Occipital lobe (tissue), 2 donors: ENCODE measurements around the gene TNS3. TPM values are rescaled to one million over a fixed set of nuclear protein-coding genes. Genes with fewer than 3 reads are reported as not detected.

Source experiments
- DNase-seq: peaks from one replicate; lab custom pipeline; 2025; lab: John Stamatoyannopoulos, UW
- total RNA-seq: library from RNA; depleted of rRNA; stranded (reverse); fragments of >200 nt; gene quantifications from one replicate; pipeline ENCODE4 v1.2.3, GENCODE V29; 2014

TNS3 gene
- total RNA-seq, 1 donor from 2014 or later: 7.5 TPM

DNA sequence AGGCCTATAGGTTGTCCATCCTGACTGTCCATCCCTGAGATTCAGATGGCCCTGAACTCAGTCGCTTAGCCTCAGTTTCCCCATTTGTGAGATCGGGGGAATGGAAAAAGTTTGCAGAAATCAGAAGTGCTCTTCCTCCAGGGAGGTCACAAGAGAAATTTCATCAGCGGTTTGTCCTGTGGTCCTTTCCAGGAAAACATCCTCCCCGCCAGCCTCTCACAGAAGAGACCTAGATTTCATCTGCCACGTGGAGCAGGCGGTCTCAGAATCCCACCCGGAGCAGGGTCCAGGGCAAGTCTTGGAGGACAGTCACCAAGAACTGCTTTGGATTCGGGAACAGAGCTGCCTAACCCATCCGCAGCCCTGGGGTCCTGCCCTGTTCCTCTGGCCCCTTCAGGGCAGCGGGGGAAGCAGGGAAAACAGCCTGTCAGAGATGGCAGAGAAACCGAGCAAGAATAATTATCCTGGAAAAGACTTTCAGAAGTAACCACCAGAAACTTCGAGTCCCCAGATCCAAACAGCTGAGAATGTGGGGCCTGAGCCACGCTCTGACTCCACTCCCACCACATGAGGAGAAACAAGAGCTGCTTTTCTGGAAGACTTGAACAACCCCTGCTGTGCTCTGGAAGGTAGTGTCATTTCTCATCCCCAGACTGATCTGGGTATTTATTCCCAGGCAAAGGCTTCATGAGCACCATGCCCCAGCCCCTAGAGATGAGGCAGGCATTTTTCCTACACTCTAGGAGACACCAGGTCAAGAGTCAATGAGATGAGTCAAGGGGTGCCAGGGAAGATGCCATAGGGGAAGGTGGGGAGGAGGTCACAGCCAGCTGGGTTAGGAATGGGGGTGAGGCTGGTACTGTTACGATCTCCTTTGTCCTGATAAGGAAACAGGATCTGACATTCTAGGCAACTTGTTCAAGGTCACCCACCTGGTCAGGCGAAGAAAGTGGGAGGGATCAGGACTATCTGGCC lies 1.1 kb upstream of the TNS3 start:
- DNase-seq: no peak

- DNase-seq: no peak
Observed at GRCh38 chr7:47581438-47581803, 490 bp downstream of the TNS3 start.

GRCh38 chr7:47580811-47581331 lies 1.0 kb downstream of the TNS3 start:
- DNase-seq: no peak

- no peak for DNase-seq
Observed at GRCh38 chr7:47580175-47580706, 1.7 kb downstream of the TNS3 start.

- DNase-seq: no peak
Observed at GRCh38 chr7:47579458-47579857, 2.5 kb downstream of the TNS3 start.

DNA sequence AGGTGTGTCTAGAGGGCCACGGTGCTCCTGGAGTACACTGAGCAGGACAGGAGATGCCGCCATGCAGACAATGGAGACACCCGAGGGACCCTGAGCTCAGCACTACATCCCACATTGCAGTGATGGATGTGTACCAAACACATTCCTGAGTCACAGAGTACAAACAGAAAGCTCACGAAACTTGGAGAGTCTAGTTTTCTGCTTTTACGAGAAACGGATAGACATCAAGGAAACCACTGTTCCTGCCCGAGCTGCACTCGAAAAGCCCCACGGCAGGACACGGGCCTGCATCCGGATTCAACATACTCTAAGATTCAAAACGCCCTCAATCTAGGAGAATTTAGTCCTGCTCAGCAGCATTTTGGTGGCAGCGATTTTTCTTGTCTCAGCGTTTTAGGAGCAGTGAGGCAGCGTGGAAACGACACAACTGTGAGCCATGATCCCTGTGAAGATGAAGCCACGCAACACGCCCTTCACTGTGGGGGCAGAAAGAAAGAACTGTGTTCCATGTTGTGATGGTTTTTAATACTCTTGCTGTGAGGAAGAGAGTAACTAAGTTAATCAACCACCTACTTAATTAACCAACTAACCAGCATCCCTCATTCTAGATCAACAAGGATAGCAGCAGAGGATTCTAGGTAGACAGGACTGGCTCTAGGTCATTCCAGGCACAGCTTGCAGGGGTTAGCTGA lies 3.2 kb downstream of the TNS3 start:
- no peak for DNase-seq

DNA sequence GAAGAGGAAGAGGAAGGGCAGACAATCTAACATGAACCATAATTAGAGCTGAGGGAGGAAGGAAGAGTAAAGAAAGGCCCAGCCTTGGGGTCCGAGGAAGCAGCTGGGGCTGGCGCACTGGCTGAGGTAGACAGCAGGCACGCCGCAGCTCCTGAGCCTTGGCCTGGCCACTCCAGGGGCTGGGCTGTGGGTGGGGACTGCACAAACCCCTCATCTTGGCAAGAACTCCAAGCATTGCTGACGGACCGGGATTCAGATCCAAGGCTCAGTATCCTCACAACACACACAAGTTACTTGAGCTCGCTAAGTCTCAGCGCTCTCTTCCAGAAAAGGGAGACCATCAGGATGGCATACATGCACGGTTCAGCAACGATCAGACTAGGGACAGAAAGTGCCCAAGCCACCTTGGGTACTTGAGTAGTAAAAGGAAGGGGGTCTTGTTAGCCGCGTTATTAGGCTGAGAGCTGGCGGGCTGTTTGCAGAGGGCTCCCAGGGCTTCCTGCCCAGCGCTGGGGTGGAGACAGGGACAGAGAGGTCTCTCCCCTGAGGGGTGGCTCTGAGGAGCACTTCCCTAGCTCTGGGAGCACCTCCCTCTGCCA lies 4.5 kb downstream of the TNS3 start:
- no peak for DNase-seq

DNA sequence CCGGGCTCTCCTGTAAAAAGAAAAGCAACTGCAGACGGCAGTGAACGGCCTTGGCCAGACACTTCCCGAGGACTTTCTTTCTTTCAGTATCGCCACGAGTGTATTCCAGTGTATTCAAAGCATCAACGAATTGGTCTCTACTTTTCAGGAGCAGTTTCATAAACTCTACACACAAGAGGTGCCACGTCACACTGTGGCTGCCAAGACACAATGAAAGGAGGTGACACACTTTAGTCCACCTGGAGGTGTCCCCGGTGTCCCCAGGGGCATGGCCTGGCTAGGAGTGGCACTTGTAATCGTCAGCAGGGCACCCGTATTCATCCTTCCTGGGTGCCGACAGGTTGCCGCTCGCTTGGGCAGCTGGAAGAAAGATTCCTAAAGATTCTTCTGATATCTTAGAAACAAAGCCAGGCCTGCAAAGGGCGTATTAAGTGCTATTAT lies 5.0 kb downstream of the TNS3 start:
- no peak for DNase-seq

GRCh38 chr7:47576031-47576865 lies 5.7 kb downstream of the TNS3 start:
- DNase-seq: no peak

DNA sequence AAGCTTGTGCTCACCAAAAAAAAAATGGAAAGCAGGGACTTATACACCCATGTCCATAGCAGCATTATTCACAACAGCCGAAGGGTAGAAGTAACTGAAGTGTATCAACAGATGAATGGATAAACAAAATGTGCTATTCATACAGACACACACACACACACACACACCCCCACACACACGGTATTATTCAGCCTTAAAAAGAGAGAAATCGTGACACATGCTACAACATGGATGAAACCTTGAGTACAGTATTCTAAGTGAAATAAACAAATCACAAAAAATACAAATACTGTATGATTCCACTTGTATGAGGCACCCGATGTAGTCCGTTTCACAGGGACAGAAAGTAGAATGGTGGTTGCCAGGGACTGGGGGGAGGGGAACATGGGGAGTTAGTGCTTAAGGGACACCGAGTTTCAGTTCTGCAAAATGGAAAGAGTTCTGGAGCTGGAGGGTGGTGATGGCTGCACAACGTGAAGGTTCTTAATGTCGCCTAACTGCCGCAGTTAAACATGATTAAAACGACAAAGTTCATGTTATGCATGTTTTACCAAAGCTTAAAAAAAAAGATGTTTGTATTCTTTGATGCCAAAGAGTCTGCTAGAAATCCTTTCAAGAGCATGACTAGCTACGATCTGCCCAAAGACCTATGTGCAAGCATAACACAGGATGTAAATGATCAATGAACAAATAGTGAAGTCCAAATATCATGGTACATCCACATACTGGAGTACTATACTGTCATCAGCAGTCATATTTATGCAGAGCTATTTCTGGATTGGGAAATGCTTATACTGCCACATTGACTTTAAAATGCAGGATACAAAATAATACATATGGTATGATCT lies 7.2 kb downstream of the TNS3 start:
- DNase-seq: no peak

DNA sequence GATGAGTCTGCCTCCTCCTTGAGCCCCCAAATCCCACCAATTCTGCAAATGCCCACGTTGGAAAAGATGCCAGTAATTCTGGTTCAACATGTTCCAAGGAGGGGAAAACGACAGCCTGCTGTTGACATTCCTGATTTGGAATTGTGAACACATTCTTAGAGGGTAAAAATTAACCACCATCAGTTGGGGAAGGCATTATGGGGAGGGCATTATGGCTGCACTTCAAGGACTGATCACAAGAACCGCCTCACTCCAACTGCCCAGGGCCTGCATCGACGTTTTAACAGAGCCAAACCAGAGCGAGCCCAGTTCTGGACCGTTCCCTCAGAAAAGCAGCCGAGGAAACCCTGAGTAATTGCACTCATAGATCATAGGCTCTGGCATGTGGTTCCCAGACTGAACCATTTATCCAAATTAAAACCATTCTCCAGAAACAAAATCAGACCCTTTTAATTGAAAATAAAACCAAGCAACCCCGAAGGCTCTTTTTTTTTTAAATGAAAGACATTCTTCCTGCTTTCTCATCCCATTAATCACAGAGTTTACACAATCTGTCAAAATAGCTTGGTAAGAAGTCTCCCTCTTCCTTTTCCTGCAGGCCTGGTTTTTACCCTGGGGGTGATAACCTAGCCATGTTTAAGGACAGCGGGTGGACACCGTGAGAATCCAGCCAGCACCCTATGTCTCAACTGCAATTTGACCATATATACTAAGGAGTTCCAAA lies 8.0 kb downstream of the TNS3 start:
- DNase-seq: no peak

- DNase-seq: no peak
Observed at GRCh38 chr7:47572939-47573757, 8.8 kb downstream of the TNS3 start.

- no peak for DNase-seq
Observed at GRCh38 chr7:47572094-47572445, 9.8 kb downstream of the TNS3 start.

GRCh38 chr7:47571331-47572093 lies 10.4 kb downstream of the TNS3 start:
- DNase-seq: peak; percentile 20

DNA sequence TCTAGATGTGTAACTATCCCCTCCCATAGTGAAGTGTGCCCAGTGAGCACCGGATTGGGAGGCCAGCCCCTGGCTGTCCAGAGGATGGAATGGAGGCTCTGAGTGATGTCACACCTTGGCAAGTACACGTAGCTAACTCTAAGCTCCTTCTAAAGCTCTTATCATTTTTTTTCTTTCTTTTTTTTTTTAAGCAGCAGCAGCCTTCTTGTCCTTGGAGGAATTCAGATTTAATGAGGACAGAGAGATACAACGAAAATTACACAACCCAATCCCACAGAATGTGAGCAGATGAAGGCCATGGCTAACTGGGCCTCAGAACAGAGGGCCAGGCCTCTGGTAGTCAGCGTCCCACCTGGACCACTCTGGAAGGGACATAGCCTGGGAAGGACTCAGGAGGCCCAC lies 11.3 kb downstream of the TNS3 start:
- no peak for DNase-seq

DNA sequence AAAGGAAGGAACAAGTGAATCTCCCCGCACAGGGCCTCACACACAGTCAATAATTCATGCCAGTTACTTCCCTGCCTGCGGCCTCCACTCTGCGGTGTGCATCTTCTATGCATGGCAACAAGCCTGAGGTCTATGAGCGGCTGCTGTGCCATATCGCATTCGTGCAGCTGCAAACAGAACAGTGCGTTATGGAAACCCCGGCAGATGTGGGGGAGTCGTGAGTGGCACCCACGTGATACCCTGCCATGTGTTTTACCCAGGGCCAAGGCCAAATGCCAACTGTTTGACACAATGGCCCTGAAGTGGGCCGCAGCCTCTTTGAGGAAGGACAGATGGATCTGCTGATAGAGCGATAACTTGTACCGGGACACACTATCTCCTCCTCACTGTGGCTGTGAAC lies 13.4 kb downstream of the TNS3 start:
- peak; percentile 86 for DNase-seq

DNA sequence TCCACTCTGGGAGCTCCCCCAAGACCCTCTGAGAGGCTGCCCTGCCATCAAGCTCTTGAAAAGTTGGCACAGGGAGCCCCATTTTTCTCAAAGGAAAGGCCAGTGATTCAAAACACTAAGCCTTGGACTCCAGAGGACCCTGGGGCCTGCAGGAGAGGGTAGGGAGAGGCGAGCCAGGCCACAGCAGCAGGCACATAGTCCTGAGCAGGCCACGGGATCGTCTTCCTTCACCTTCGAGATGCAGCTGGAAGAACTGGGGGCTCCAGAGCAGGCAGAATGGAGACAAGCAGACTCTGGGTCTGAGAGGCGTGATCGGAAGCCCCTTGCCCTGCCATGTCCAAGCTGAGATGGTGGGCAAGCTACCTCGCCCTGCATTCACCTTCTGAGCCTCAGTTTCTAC lies 13.9 kb downstream of the TNS3 start:
- DNase-seq: no peak
